Measurements from ENCODE around the gene NVL.
"Not testable (repeated sequence)": the region's sequence is repeated elsewhere in the genome, so short reads cannot be mapped to it uniquely, and the experiment has no call there.

NVL gene

GRCh38 chr1:224321706-224322105 is 8.3 kb downstream of the NVL start:
- no peak overlapping the region for H3K27ac ChIP-seq
- no peak for DNase-seq (ENCODE audit: low spot score)
- ChIA-PET CTCF (no interaction called here), POLR2A (ENCODE audit: low non-redundant PET) (no interaction called here)
- TF ChIP-seq CTCF (conservative IDR thresholded peaks at IDR 0.05; ENCODE audit: low read depth) = no peak

- no peak overlapping the region for H3K27ac ChIP-seq
- CTCF ChIA-PET = interaction anchor here (0.6 kb wide), 1 partner anchor 1402 kb away, joined by 4 read pairs; no protein-coding TSS in a partner anchor
- POLR2A ChIA-PET (ENCODE audit: low non-redundant PET) = no interaction called here
- DNase-seq (ENCODE audit: low spot score) = no peak
- no peak for TF ChIP-seq CTCF (conservative IDR thresholded peaks at IDR 0.05; ENCODE audit: low read depth)
Measured at GRCh38 chr1:224317383-224318045, 12.5 kb downstream of the NVL start.

GRCh38 chr1:224312025-224312424 is 17.9 kb downstream of the NVL start:
- POLR2A ChIA-PET (ENCODE audit: low non-redundant PET) = no interaction called here
- CTCF ChIA-PET = no interaction called here
- DNase-seq (ENCODE audit: low spot score) = no peak
- H3K27ac ChIP-seq = no peak overlapping the region
- no peak for TF ChIP-seq CTCF (conservative IDR thresholded peaks at IDR 0.05; ENCODE audit: low read depth)

- H3K27ac ChIP-seq = peak overlapping the region; percentile 49
- DNase-seq (ENCODE audit: low spot score); CTCF ChIA-PET; POLR2A ChIA-PET (ENCODE audit: low non-redundant PET): not testable (repeated sequence)
Measured at GRCh38 chr1:224311503-224311902, 18.5 kb downstream of the NVL start.

GRCh38 chr1:224308064-224308463 is 21.9 kb downstream of the NVL start:
- DNase-seq (ENCODE audit: low spot score) = no peak
- no peak for TF ChIP-seq CTCF (conservative IDR thresholded peaks at IDR 0.05; ENCODE audit: low read depth)
- no peak overlapping the region for H3K27ac ChIP-seq
- CTCF ChIA-PET = no interaction called here
- POLR2A ChIA-PET (ENCODE audit: low non-redundant PET) = no interaction called here

- CTCF ChIA-PET = interaction anchor here (0.6 kb wide), 1 partner anchor 10 kb away, joined by 3 read pairs; no protein-coding TSS in a partner anchor
- H3K27ac ChIP-seq = no peak overlapping the region
- no peak for DNase-seq (ENCODE audit: low spot score)
- POLR2A ChIA-PET (ENCODE audit: low non-redundant PET) = no interaction called here
- TF ChIP-seq CTCF (conservative IDR thresholded peaks at IDR 0.05; ENCODE audit: low read depth) = no peak
Measured at GRCh38 chr1:224304767-224305166, 25.2 kb downstream of the NVL start.

GRCh38 chr1:224302947-224303346 is 27.0 kb downstream of the NVL start:
- no peak for TF ChIP-seq CTCF (conservative IDR thresholded peaks at IDR 0.05; ENCODE audit: low read depth)
- CTCF ChIA-PET = interaction anchor here (0.5 kb wide), 1 partner anchor 49 kb away, joined by 3 read pairs; no protein-coding TSS in a partner anchor
- no peak overlapping the region for H3K27ac ChIP-seq
- DNase-seq (ENCODE audit: low spot score) = no peak
- POLR2A ChIA-PET (ENCODE audit: low non-redundant PET) = no interaction called here

Measured in RWPE1 (cell line).